ENCODE data around the gene NOP58. TPM values are rescaled to one million over a fixed set of nuclear protein-coding genes. Genes with fewer than 3 reads are reported as not detected.

The NOP58 gene
- total RNA-seq, 1 experiment from 2014 or later: 136 TPM

DNA sequence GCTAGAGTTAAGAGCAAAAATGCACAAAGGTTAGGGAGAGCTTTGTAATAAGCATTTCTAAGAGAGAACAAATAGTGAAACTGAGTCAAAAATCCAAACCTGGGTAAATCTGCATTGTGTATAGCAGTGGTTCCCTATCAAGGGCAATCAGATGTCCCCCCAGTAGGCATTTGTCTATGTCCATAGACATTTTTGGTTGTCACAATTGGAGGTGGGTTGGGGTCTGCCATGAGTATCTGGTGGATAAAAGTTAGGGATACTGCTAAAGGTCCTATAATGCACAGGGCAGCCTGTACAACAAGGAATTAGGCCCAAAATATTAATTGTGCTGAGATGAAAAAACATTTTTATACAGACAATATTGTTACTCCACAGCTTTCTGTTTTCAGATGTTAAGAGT lies 21.0 kb downstream of the NOP58 start:
- H3K4me1 ChIP-seq (ENCODE audit: control insufficient read depth in 1 of 2, insufficient read depth in 2 of 2, low read length in 2 of 2): no peaks in the 10 kb centered on the region
- intact Hi-C loops (cut with micrococcal nuclease): no loop called here
- ATAC-seq (no peak), DNase-seq (ENCODE audit: low read depth, low spot score) (no peak)
- no peak overlapping the region for H3K4me2 ChIP-seq (ENCODE audit: low read length)
- ChIA-PET RAD21 (ENCODE audit: low non-redundant PET in 1 of 2, low total read pairs in 2 of 2, uncharacterized antibody in 2 of 2, unreplicated experiment in 2 of 2) (interaction anchor here in 1 of 2 experiments (0.6 kb wide), 1 partner anchor 15 kb away, joined by 3 read pairs; no protein-coding TSS in a partner anchor), POLR2A (interaction anchor here (0.7 kb wide), 1 partner anchor 15 kb away, joined by 3 read pairs; no protein-coding TSS in a partner anchor), CTCF (no interaction called here)
- H3K4me3 ChIP-seq (replicated peaks in 1 of 2; ENCODE audit: low read depth in 1 of 2, low read length in 2 of 2): no peak overlapping the region
- peaks cover 97% of the 10 kb centered on the region for H3K79me2 ChIP-seq (ENCODE audit: insufficient read depth, low read length)
- no peaks in the 10 kb centered on the region for H3K9me2 ChIP-seq (ENCODE audit: insufficient read depth)
- BruUV-seq (replicated peaks): TSS peak; percentile 28
- H3K9me3 ChIP-seq (ENCODE audit: control insufficient read depth in 1 of 2, insufficient read depth in 1 of 2, low read depth in 1 of 2, low read length in 2 of 2): no peaks in the 10 kb centered on the region
- H3K9ac ChIP-seq (ENCODE audit: low read length): no peak overlapping the region
- H2AFZ ChIP-seq (ENCODE audit: low read depth, low read length, poor library complexity, severe bottlenecking): no peak overlapping the region
- H3K27me3 ChIP-seq (ENCODE audit: insufficient read depth, low read length): no peaks in the 10 kb centered on the region
- peaks cover 29% of the 10 kb centered on the region; the same call in 1 of the 2 replicates for H4K20me1 ChIP-seq (ENCODE audit: insufficient read depth)
- TF ChIP-seq, protein P1, sequence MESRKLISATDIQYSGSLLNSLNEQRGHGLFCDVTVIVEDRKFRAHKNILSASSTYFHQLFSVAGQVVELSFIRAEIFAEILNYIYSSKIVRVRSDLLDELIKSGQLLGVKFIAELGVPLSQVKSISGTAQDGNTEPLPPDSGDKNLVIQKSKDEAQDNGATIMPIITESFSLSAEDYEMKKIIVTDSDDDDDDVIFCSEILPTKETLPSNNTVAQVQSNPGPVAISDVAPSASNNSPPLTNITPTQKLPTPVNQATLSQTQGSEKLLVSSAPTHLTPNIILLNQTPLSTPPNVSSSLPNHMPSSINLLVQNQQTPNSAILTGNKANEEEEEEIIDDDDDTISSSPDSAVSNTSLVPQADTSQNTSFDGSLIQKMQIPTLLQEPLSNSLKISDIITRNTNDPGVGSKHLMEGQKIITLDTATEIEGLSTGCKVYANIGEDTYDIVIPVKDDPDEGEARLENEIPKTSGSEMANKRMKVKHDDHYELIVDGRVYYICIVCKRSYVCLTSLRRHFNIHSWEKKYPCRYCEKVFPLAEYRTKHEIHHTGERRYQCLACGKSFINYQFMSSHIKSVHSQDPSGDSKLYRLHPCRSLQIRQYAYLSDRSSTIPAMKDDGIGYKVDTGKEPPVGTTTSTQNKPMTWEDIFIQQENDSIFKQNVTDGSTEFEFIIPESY (IDR thresholded peaks at IDR 0.05; ENCODE audit: extremely low read depth, insufficient replicate concordance, low read length): no peak
- TF ChIP-seq TCF7L2 (IDR thresholded peaks at IDR 0.05; ENCODE audit: borderline replicate concordance, extremely low read depth, insufficient read depth, insufficient read length): no peak
- no peak for TF ChIP-seq POLR2AphosphoS5 (IDR thresholded peaks at IDR 0.05; ENCODE audit: low read depth, low read length)
- no peak for TF ChIP-seq SRF (IDR thresholded peaks at IDR 0.05; ENCODE audit: low read depth)
- TF ChIP-seq, protein P2, sequence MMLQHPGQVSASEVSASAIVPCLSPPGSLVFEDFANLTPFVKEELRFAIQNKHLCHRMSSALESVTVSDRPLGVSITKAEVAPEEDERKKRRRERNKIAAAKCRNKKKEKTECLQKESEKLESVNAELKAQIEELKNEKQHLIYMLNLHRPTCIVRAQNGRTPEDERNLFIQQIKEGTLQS (IDR thresholded peaks at IDR 0.05): no peak
- no peak for TF ChIP-seq ZFX (IDR thresholded peaks at IDR 0.05)
- no peak for TF ChIP-seq ZNF274 (IDR thresholded peaks at IDR 0.05; ENCODE audit: low read depth, low read length)
- TF ChIP-seq YY1 (IDR thresholded peaks at IDR 0.05; ENCODE audit: extremely low read depth, insufficient replicate concordance, low read depth, low read length): no peak
- TF ChIP-seq SP1 (IDR thresholded peaks at IDR 0.05; ENCODE audit: low read depth): no peak
- no peak for TF ChIP-seq CEBPB (IDR thresholded peaks at IDR 0.05; ENCODE audit: low read depth)
- no peak for TF ChIP-seq EGR1 (IDR thresholded peaks at IDR 0.05; ENCODE audit: low read depth)
- no peak for TF ChIP-seq RAD21 (IDR thresholded peaks at IDR 0.05; ENCODE audit: low read depth)
- TF ChIP-seq, protein P3, sequence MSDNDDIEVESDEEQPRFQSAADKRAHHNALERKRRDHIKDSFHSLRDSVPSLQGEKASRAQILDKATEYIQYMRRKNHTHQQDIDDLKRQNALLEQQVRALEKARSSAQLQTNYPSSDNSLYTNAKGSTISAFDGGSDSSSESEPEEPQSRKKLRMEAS (IDR thresholded peaks at IDR 0.05): no peak
- TF ChIP-seq JUND (IDR thresholded peaks at IDR 0.05): no peak
- TF ChIP-seq, protein P4, sequence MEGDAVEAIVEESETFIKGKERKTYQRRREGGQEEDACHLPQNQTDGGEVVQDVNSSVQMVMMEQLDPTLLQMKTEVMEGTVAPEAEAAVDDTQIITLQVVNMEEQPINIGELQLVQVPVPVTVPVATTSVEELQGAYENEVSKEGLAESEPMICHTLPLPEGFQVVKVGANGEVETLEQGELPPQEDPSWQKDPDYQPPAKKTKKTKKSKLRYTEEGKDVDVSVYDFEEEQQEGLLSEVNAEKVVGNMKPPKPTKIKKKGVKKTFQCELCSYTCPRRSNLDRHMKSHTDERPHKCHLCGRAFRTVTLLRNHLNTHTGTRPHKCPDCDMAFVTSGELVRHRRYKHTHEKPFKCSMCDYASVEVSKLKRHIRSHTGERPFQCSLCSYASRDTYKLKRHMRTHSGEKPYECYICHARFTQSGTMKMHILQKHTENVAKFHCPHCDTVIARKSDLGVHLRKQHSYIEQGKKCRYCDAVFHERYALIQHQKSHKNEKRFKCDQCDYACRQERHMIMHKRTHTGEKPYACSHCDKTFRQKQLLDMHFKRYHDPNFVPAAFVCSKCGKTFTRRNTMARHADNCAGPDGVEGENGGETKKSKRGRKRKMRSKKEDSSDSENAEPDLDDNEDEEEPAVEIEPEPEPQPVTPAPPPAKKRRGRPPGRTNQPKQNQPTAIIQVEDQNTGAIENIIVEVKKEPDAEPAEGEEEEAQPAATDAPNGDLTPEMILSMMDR (IDR thresholded peaks at IDR 0.05 in 2 of 3, conservative IDR thresholded peaks at IDR 0.05 in 1 of 3; ENCODE audit: borderline replicate concordance in 1 of 3, insufficient read depth in 1 of 3, low read depth in 2 of 3, low read length in 2 of 3): no peak
- TF ChIP-seq, protein P5, sequence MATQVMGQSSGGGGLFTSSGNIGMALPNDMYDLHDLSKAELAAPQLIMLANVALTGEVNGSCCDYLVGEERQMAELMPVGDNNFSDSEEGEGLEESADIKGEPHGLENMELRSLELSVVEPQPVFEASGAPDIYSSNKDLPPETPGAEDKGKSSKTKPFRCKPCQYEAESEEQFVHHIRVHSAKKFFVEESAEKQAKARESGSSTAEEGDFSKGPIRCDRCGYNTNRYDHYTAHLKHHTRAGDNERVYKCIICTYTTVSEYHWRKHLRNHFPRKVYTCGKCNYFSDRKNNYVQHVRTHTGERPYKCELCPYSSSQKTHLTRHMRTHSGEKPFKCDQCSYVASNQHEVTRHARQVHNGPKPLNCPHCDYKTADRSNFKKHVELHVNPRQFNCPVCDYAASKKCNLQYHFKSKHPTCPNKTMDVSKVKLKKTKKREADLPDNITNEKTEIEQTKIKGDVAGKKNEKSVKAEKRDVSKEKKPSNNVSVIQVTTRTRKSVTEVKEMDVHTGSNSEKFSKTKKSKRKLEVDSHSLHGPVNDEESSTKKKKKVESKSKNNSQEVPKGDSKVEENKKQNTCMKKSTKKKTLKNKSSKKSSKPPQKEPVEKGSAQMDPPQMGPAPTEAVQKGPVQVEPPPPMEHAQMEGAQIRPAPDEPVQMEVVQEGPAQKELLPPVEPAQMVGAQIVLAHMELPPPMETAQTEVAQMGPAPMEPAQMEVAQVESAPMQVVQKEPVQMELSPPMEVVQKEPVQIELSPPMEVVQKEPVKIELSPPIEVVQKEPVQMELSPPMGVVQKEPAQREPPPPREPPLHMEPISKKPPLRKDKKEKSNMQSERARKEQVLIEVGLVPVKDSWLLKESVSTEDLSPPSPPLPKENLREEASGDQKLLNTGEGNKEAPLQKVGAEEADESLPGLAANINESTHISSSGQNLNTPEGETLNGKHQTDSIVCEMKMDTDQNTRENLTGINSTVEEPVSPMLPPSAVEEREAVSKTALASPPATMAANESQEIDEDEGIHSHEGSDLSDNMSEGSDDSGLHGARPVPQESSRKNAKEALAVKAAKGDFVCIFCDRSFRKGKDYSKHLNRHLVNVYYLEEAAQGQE (IDR thresholded peaks at IDR 0.05; ENCODE audit: low read depth): no peak
- TF ChIP-seq EZH2phosphoT487 (IDR thresholded peaks at IDR 0.05; ENCODE audit: borderline replicate concordance): no peak
- no peak for TF ChIP-seq FOSL1 (IDR thresholded peaks at IDR 0.05; ENCODE audit: low read depth)
- H3K27ac ChIP-seq (ENCODE audit: low read depth, low read length): no peak overlapping the region
- H3K36me3 ChIP-seq (ENCODE audit: control insufficient read depth in 1 of 2, insufficient read depth in 2 of 2, low read length in 2 of 2): peaks cover 71 to 83% of the 10 kb centered on the region in 2 experiments

All from HCT116 (cell line).